ENCODE results near the gene ODAD2.

The ODAD2 gene

GRCh38 chr10:27838361-27838760 lies 160.5 kb downstream of the ODAD2 start:
- no peak for DNase-seq

GRCh38 chr10:27834476-27834875 lies 164.4 kb downstream of the ODAD2 start:
- DNase-seq: no peak

DNA sequence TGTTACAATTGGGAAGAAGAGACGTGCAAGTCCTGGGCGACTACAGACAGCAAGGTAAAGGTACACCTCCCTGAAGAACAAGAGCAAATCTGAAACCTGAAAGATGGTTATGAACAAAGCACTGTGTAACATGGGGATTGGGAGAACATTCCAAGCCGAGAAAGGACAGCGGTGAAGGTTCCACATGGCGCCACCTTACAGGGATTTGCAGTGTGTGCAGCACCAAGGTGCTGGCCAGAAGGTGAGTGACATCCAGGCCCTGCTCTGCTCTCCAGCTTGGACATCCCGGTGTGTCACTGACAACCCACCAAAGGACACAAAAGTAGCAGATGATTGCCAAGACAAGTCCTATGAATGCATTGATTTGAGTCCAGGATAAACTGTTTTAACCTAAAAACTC lies 165.1 kb downstream of the ODAD2 start:
- DNase-seq: no peak

DNA sequence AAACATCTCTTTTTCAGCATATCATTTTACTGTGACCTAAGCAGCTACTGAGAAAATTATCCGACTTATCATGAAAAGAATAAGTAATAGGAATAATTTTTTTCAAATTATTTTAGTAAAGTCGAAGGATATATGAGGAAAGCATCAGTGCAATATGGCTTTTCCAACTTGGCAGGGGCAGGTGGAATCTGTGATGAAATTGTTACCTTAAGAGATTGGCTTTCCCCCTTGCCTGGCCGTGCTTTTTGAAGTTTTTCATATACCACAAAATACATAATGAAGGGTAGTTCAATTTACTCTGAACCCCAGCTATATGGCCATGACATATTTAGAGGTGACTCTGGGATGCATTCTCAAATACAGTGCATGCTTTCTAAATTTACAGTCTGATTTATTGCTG lies 166.1 kb downstream of the ODAD2 start:
- DNase-seq: no peak

DNA sequence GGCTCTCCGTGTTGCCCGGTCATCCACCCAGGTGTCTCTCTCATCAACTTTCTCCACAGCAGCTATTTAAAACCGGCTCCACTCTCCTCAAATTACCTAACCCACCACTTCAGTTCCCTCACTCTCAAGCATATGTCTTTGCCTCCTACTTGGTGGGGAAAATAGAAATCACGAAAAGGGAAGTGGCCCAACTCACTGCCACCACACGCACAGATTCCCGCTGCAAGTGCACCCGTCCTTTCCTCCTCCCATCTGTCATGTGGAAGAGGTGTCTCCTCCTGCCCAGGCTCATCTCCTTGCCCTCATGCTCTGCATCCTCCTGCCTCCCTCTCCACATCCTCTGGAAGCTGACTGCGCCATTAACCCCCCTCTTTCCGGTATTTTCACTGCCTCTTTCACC lies 172.5 kb downstream of the ODAD2 start:
- DNase-seq: no peak

- no peak for DNase-seq
Measured at GRCh38 chr10:27822301-27822700, 176.6 kb downstream of the ODAD2 start.

GRCh38 chr10:27820637-27821036 lies 178.2 kb downstream of the ODAD2 start:
- DNase-seq: no peak

DNA sequence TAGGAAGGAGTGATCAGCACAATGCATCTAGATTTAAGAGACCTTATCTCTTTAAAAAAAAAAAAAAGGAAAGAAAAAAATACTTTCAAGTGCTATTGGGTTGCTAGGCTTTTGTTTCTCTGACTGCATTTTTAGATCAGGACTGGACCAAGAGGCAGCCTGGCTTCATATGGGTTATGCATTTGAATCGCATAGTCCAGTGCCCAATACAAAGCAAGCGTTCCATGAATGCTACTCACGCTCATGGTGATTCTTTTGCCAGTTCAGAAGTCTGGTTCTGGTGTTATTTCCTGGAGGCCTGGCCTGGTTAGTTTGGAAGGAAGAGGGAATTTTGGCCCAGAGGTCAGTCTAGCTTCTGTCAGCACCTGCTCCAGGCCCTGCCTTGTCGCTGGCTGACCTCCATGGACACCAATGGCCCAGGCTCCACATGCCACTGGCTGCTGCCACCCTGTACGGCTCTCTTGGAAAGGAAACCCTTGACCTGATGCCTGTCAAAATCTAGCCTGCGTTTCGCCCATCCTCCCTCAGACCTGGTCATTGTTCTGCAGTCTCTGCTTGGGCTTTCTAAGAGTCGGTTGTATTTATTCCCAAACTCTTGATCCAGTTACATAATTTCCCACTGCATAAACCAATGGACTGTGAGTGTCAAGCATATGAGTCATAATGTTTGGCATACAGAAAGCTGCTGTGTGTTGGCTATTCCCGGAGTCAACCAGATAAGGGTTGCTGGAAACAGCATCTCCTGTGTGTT lies 178.9 kb downstream of the ODAD2 start:
- no peak for DNase-seq

- no peak for DNase-seq
Measured at GRCh38 chr10:27816320-27816719, 182.6 kb downstream of the ODAD2 start.

GRCh38 chr10:27815846-27816245 lies 183.0 kb downstream of the ODAD2 start:
- no peak for DNase-seq

DNA sequence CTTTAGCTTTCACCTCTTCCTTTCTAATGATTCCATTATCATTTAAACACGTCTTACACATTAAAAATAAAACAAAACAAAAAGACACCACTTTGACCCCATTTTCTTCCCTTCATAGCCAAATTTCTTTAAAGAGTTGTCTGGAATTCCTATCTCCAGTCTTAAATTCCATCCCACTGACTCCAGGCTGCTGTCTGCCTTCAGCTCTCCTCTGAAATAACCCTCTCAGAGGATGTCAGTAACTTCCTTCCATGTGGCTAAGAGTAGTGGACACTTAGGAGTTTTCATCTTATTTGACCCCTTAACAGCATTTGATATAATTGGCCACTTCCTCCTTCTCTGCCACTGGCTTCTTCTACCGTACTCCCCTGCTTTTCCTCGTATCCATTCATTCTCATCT lies 183.6 kb downstream of the ODAD2 start:
- no peak for DNase-seq

DNA sequence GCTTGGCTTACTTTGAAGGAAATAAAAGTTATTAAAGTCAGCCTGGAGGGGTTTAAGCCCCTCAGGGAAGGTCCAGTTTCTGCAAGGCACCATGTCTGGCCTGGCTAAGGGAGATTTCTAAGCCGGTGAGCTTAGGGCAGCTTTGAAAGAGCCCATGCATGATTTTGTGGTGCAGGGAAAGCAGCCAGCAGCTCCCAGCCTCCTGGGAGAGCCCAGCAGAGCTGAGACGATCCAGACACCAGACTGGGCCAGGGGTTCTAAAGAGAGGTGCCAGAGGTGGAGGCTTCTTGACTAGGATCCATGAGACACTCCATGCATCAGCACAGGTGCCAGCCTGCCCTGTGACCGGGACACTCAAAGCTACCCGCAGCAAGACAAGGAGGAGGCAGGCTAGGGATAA lies 193.7 kb downstream of the ODAD2 start:
- no peak for DNase-seq

DNA sequence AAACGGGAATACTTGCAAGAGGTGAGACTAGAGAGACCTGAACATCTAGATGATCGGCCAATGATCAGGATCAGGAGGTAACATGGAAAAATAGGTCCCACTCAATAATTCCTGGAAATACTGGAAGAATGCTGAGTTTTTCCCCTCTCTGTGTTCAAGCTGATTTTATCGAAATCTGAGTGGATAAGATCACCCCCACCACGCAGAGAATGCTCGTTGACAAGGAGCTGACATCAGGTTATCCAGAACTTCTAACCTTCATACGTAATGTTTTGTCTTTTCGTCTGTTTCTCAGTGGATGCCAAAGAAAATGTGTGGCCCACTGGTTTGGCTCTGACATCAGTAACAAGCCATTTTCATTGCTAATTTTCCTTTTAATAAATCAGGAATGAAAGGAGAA lies 194.7 kb downstream of the ODAD2 start:
- DNase-seq: no peak

DNA sequence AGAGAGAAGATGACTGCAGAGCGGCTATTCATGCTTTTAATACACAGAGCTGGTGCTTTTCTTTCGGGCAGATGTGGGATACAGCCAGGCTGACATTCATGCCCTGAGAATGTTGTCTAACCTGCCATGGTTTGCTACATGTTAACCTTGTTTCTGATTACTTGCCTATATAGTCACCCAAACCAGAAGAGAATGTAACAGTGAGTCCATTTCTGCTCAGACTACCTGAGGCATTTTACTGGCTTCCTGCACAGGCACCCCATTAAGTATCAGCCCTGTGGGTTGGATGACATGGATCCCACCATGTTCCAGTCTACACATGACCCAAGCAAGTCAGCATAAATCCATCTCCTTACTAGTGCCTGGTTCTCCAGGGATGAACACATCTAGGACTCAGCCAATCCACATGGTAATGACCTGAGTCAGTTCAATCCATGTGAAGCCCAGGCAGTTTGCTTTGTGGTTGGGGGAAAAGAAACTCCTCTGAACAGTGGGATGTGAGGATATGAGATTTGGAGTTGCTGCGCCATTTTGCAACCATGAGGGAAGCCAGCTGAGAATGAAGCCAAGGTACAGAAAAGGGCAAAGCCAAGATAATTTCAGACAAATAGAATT lies 197.6 kb downstream of the ODAD2 start:
- no peak for DNase-seq

DNA sequence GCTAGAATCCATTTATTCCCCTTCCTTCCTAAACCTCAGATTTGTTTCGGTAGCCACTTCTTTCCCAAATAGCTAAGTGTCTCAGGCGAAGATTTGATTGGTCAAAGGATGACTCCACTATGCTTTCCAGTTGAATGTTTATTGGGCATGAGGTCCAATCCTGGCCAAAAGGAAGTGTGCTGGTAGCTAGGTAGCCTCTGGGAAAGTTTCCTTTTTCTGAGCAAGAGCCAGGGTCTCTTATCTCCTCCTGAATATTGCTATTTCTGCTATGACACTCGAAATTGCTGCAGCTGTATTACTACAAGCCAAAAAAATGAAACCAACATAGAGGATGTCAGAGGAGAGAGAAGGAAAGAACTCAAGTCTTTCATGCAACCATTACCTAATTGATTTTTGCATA lies 199.8 kb downstream of the ODAD2 start:
- DNase-seq: no peak

DNA sequence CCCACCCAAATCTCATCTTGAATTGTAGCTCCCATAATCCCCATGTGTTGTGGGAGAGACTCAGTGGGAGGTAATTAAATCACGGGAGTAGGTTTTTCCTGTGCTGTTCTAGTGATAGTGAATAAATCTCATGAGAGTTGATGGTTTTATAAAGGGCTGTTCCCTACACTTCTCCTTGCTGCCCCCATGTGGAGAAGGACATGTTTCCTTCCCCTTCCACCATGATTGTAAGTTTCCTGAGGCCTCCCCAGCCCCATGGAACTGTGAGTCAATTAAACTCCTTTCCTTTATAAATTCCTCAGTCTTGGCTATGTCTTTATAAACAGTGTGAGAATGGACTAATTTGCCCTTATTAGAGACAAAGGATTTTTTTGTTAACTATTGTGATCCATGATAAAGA lies 204.7 kb downstream of the ODAD2 start:
- no peak for DNase-seq

DNA sequence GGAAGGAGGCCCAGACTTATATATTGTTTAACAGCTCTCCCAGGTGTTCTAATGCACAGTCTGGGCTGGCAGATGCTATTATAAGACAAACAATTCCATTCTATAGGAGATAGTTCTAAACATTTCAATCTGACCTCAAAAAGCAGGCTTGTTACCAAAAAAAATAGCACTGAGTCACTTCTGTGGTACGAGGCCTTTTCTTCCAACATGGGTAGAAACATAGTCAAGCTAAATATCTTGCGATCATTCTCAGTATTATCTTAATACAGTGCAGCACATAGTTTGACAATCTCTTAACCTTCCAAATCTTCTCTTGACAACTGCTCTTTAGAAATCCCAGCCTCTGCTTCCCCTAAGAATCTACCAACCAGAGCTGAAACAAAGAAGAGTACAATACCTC lies 206.7 kb downstream of the ODAD2 start:
- DNase-seq: no peak

DNA sequence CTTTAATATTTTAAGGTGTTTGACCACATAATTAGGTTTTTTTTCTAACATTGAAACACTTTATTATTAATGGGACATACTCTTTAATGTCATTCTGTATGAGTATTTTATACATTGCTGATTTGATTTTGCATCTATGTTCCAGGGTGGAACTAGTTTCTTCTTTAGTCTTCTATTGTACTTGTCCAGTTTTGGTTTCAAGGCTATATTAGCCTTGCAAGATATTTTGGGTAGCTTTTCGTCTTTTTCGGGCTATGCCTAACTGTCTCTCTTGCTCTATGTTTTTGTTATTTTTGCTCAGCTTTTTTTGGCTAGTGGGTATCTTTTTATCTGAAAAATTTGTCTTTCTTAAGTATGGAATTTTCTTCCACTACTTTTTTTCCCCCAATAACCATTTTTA lies 214.6 kb downstream of the ODAD2 start:
- no peak for DNase-seq

DNA sequence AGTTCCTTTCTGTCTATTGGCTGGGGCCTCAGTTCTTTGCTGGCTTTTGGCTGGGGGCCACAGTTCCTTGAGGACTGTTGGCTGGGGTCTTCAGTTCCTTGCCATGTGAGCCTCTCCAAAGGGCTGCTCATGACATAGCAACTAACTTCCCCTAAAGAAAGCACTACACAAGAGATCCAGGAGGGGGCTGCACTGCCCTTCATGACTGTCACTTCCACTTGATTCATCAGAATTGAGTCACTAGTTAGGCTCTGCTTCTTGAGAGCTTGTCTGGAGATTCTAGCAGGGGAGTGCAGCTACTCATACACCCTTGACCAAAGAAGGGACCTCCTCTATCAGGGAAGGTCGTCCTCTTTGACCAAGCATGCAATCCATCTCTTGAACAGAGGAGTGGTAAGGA lies 215.2 kb downstream of the ODAD2 start:
- DNase-seq: no peak

DNA sequence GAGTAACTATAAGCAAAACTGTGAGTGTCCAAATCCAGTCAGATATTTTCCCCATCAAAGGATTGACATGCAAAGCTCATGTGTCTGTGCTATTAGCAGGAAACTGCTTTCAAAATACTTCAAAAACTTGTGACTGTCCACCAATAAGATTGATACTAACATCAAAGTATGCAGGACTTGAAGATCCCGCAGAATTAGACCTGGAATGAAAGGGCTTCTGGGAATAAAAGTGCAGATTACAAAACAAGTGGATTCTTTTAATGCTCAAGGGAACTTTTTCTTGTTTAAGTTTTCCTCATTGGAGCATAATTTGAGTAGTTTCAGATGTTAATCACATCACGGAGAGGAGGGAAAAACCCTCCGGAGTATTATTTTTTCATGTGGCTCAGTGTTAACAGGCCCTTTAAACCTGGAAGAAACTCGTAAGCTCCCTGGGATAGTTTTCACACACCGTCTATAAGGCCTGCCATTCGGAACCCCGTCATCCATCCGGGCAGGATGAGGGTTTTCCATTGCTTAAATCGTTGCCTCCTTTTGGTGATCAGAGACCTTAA lies 219.3 kb downstream of the ODAD2 start:
- DNase-seq: no peak

DNA sequence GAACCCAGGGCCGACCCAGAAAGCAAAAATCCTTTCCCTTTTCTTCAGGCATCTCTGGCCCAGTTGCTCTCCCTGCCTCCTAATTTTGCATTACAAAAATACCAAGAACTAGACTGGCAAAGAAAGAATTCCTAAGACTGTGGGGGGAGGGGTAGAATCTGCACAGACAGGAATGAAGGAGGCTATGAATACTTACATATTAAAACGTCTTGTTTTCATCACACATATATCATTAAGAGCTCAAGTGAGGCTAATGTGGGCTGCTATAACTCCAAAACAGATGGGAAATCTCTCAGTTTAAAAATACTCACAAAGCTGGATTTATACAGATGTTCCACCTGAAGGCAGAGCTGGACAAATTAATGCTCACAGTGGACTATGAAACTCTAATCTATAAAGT lies 224.0 kb downstream of the ODAD2 start:
- no peak for DNase-seq

DNA sequence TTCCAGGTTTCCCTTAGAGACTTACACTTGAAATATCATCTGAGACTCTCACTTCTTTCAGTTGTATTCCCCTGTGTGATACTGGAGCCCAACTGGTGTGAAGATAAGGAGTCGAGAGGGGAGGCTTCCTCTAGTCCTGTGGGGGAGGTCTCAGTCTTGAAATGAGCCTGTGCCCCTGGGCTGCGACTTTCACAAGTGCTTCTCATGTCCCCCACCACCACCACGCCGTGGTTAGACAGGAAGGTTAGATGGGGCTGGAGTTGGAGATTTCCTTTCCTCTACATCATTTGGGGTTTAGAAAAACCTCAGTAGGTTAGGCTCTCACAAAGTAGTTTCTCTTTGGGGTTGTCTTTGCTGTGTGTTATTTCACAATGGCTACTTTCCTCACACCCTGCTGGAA lies 227.6 kb downstream of the ODAD2 start:
- DNase-seq: no peak

- DNase-seq: no peak
Measured at GRCh38 chr10:27770181-27770580, 228.7 kb downstream of the ODAD2 start.
